Transverse colon (tissue), 4 donors: ENCODE data around the gene SLC12A7. TPM values are rescaled to one million over a fixed set of nuclear protein-coding genes. Genes with fewer than 3 reads are reported as not detected.

ENCODE experiments used
- DNase-seq: peaks from one replicate; pipeline ENCODE4 v3.0.0-alpha.2; 2019
- H3K27ac ChIP-seq, 4 donors: fragments of 200-600 bp; sonication (generic); 2 replicates each; pipeline ENCODE4 v1.5.1; 2016 to 2018; ENCODE audit warnings: inconsistent platforms in 4 of 4
- H3K27me3 ChIP-seq: fragments of 200-600 bp; sonication (generic); 2 replicates; pipeline ENCODE4 v1.5.1; 2017; ENCODE audit warnings: inconsistent platforms
- H3K36me3 ChIP-seq, 4 donors: fragments of 200-600 bp; sonication (generic); 2 replicates each; pipeline ENCODE4 v1.5.1; 2017 to 2019; ENCODE audit warnings: inconsistent platforms in 4 of 4
- H3K4me1 ChIP-seq, 4 donors: fragments of 200-600 bp; sonication (generic); 2 replicates each; pipeline ENCODE4 v1.5.1; 2017 to 2020; ENCODE audit warnings: inconsistent platforms in 4 of 4
- H3K4me3 ChIP-seq, 4 donors: fragments of 200-600 bp; sonication (generic); 1 replicate in 1 of 4; 2 replicates in 3 of 4; pipeline versions ENCODE4 v1.5.1 to v1.6.1; 2017 to 2019; ENCODE audit warnings: inconsistent platforms in 4 of 4
- H3K9me3 ChIP-seq, 2 donors: fragments of 200-600 bp; sonication (generic); 2 replicates each; pipeline ENCODE4 v1.5.1; 2017 to 2019; ENCODE audit warnings: inconsistent platforms in 2 of 2
- EP300 ChIP-seq: sonication (generic); formaldehyde crosslinking; IDR thresholded peaks from one replicate; pipeline ENCODE4 v1.6.1; 2017; ENCODE audit warnings: antibody characterized with exemption, low read depth
- POLR2A ChIP-seq: fragments of 450-650 bp; IDR thresholded peaks from one replicate; pipeline ENCODE4 v1.6.1; 2016; ENCODE audit warnings: antibody characterized with exemption, mild to moderate bottlenecking, moderate library complexity
- POLR2AphosphoS5 ChIP-seq, 3 donors: sonication (generic); formaldehyde crosslinking; IDR thresholded peaks; one replicate each; pipeline ENCODE4 v1.6.1; 2016; ENCODE audit warnings: antibody characterized with exemption in 3 of 3
- WGBS, 2 donors: methylation state at CpG; one replicate each; pipeline ENCODE4 v1.1.5; 2018; ENCODE audit warnings: low coverage in 1 of 2; 5-methylcytosine and 5-hydroxymethylcytosine counted together
- in situ Hi-C, 4 donors: fragments of 200-750 bp; cut with MboI; loops; one replicate each; pipeline versions ENCODE4 v1.15.0 to v1.15.1; 2017; ENCODE audit warnings: low sequenced_read_pairs in 3 of 4, low pct_ligation_motif_present in 1 of 4, low pct_unique_long_range_greater_than_20kb in 1 of 4
- intact Hi-C: fragments of 100-400 bp; cut with DNase I; formaldehyde crosslinking; loops from one replicate; pipeline ENCODE4 v1.15.1; 2023; ENCODE audit warnings: low total_unique reads
- total RNA-seq, 4 donors: library from RNA; depleted of rRNA; stranded (reverse); fragments of >200 nt; gene quantifications; one replicate each; pipeline ENCODE4 v1.1.0, GENCODE V29; 2016
- TF ChIP-seq, protein P1 (sequence below), 5 experiments: fragments of 200-600 bp in 3 of 5; fragments of 450-650 bp in 2 of 5; sonication (generic) in 3 of 5; IDR thresholded peaks; 1 replicate in 2 of 5; 2 replicates in 3 of 5; pipeline ENCODE4 v1.5.1; 2016 to 2017; ENCODE audit warnings: antibody characterized with exemption in 5 of 5, inconsistent platforms in 3 of 5, mild to moderate bottlenecking in 2 of 5, moderate library complexity in 1 of 5

SLC12A7 gene
- total RNA-seq, 4 donors from 2014 or later, result 60.7 to 144 (median 61.4) TPM

DNA sequence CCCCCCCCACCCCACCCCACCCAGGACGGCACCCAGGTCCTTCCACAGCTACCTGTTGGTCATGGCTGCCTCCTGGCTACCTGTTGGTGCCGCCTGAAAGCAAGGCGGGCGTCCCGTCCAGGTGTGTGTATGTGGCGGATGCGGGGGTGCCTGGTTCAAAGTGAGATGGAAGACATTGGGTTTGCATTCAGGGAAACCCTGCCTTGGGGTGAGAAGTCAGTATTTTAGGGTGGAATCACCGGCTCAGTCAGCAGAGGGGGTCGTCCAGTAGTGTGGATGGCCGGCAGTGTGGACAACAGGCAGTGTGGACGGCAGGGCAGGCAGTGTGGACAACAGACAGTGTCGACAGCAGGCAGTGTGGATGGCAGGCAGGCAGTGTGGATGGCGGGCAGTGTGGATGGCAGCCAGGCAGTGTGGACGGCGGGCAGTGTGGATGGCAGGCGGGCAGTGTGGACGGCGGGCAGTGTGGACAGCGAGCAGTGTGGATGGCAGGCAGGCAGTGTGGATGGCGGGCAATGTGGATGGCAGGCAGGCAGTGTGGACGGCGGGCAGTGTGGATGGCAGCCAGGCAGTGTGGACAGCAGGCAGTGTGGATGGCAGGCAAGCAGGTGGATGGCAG is 75.2 kb downstream of the SLC12A7 start:
- TF ChIP-seq, protein P1, sequence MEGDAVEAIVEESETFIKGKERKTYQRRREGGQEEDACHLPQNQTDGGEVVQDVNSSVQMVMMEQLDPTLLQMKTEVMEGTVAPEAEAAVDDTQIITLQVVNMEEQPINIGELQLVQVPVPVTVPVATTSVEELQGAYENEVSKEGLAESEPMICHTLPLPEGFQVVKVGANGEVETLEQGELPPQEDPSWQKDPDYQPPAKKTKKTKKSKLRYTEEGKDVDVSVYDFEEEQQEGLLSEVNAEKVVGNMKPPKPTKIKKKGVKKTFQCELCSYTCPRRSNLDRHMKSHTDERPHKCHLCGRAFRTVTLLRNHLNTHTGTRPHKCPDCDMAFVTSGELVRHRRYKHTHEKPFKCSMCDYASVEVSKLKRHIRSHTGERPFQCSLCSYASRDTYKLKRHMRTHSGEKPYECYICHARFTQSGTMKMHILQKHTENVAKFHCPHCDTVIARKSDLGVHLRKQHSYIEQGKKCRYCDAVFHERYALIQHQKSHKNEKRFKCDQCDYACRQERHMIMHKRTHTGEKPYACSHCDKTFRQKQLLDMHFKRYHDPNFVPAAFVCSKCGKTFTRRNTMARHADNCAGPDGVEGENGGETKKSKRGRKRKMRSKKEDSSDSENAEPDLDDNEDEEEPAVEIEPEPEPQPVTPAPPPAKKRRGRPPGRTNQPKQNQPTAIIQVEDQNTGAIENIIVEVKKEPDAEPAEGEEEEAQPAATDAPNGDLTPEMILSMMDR (IDR thresholded peaks at IDR 0.05), result no peak
- no peak for TF ChIP-seq POLR2AphosphoS5 (IDR thresholded peaks at IDR 0.05)
- no peak for TF ChIP-seq EP300
- no peak for TF ChIP-seq POLR2A
- Histone ChIP-seq H3K4me3 (no peak overlapping the region), H3K36me3 (no peaks in the 10 kb centered on the region), H3K4me1 (no peaks in the 10 kb centered on the region), H3K27me3 (no peaks in the 10 kb centered on the region), H3K27ac (no peak overlapping the region), H3K9me3 (no peaks in the 10 kb centered on the region)
- intact Hi-C loops, result no loop called here
- DNase-seq, result no peak
- 46 to 76% methylated on average over 3 to 18 of the region's 22 CpGs for WGBS, 2 donors
- in situ Hi-C loops, result no loop called here

DNA sequence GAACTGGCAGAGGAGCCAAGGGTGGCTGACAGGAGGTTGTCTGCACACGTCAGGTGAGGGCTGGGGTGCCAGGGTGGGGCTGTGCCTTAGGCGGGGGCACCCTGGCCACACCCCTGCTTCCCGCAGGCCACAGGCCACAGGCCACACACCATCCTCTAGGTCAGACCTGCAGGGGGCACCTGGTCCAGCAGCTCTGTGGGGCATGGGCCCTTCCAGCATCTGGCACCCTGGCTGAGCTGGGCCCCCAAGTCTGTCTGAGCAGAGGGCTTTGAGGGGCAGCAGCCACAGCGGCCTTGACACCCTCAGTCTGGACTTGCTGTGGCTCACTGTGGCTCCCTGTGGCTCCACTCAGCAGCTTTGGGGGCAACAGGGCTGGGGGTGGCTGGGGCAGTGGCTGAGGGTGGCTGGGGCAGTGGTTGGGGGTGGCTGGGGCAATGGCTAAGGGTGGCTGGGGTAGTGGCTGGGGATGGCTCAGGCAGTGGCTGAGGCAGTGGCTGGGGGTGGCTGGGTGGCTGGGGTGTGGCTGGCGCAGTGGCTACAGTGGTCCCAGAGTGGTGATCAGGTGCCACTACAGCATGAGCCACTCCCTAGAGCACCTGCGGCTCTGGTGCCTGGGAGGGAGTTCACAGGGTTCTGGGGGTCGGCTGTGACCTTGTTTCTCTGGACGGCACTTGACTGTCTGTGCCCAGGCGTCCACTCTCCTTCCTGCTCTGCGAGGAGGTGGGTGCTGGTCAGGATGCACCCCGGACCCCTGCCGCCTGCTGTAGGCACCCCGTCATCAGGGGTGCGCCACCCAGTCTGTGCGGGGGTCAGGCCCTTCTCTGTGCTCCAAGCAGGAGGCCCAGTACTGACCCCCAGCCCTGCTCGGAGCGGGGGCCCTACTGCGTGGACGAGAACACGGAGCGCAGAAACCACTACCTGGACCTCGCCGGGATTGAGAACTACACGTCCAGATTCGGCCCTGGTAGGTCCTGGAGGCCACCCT is 76.2 kb downstream of the SLC12A7 start:
- Histone ChIP-seq H3K4me3 (no peak overlapping the region), H3K4me1 (no peaks in the 10 kb centered on the region), H3K27me3 (no peaks in the 10 kb centered on the region), H3K9me3 (no peaks in the 10 kb centered on the region), H3K36me3 (no peaks in the 10 kb centered on the region), H3K27ac (no peak overlapping the region)
- intact Hi-C loops, result no loop called here
- in situ Hi-C loops, result no loop called here
- TF ChIP-seq POLR2AphosphoS5 (IDR thresholded peaks at IDR 0.05), result no peak
- TF ChIP-seq POLR2A, result no peak
- TF ChIP-seq, protein P1 (IDR thresholded peaks at IDR 0.05), result no peak
- TF ChIP-seq EP300, result no peak
- 63% methylated on average over 6 of the region's 25 CpGs; no CpG with 5 or more reads in 1 of the 2 donors for WGBS, 2 donors
- DNase-seq, result no peak

DNA sequence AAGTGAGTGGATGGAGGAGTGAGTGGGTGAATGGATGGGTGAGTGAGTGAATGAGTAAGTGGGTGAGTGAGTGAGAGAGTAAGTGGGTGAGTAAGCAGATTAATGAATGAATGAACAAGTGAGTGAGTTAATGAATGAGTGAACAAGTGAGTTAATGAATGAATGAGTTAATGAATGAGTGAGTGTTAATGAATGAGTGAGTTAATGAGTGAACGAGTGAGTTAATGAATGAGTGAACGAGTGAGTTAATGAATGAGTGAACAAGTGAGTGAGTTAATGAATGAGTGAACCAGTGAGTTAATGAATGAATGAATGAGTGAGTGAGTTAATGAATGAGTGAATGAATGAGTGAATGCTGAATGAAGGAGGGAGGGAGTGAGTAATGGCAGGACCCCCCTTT is 76.9 kb downstream of the SLC12A7 start:
- no peaks in the 10 kb centered on the region for H3K9me3 ChIP-seq
- no peaks in the 10 kb centered on the region for H3K4me1 ChIP-seq
- no peaks in the 10 kb centered on the region for H3K27me3 ChIP-seq
- H3K4me3 ChIP-seq, result no peak overlapping the region
- no peak for DNase-seq
- in situ Hi-C loops, result no loop called here
- H3K36me3 ChIP-seq, result no peaks in the 10 kb centered on the region
- WGBS, 2 donors, result 87 to 92% methylated on average over 2 of the region's 2 CpGs
- intact Hi-C loops, result no loop called here
- TF ChIP-seq EP300, result no peak
- no peak overlapping the region for H3K27ac ChIP-seq

DNA sequence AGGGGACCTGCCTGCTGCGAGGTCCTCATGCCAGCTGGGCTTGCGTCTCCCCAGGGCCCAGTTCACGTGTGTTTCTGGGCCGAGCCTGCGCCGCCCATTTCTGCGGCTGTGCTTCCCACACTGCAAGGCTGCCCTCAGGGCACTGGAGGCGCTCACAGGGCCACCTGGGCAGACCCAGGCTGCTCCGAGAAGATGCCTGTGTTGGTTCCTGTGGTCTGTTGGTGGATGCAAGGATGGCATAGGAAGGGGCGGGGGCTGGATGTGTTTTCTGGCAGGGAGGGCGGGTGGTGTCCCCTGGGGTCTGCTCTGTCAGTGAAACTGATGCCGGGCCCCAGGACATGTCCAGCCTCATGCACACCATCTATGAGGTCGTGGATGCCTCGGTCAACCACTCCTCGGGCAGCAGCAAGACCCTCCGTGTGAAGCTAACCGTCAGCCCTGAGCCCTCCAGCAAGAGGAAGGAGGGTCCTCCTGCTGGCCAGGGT is 77.4 kb downstream of the SLC12A7 start:
- intact Hi-C loops, result no loop called here
- DNase-seq, result no peak
- no peak for TF ChIP-seq POLR2A
- TF ChIP-seq, protein P1 (IDR thresholded peaks at IDR 0.05), result no peak
- TF ChIP-seq POLR2AphosphoS5 (IDR thresholded peaks at IDR 0.05), result no peak
- no peak for TF ChIP-seq EP300

More for the DNA sequence above, 77.4 kb downstream of the SLC12A7 start:
- Histone ChIP-seq H3K4me3 (no peak overlapping the region), H3K27me3 (no peaks in the 10 kb centered on the region), H3K4me1 (no peaks in the 10 kb centered on the region), H3K27ac (no peak overlapping the region), H3K9me3 (no peaks in the 10 kb centered on the region), H3K36me3 (no peaks in the 10 kb centered on the region)
- 90% methylated on average over 17 of the region's 17 CpGs; no CpG with 5 or more reads in 1 of the 2 donors for WGBS, 2 donors
- in situ Hi-C loops, result no loop called here
